H9 (cell line): Measurements from ENCODE around the gene CENPA. TPM values are rescaled to one million over a fixed set of nuclear protein-coding genes. Genes with fewer than 3 reads are reported as not detected.

Experiments
- DNase-seq: peaks from one replicate; pipeline ENCODE4 v3.0.0-alpha.2; 2017
- H2AFZ ChIP-seq: one replicate; pipeline ENCODE4 v1.6.1; 2013; ENCODE audit warnings: mild to moderate bottlenecking, low read length, control low read depth, moderate library complexity
- H2AK5ac ChIP-seq: 2 replicates; pipeline ENCODE4 v1.6.1; 2013; ENCODE audit warnings: low read length, control low read depth, mixed read lengths; ENCODE audit not compliant: insufficient read length
- H2BK120ac ChIP-seq: one replicate; pipeline ENCODE4 v1.6.1; 2013; ENCODE audit warnings: low read depth, mild to moderate bottlenecking, low read length, control low read depth, inconsistent platforms; ENCODE audit not compliant: poor library complexity, severe bottlenecking
- H2BK12ac ChIP-seq: 2 replicates; pipeline ENCODE4 v1.6.1; 2013; ENCODE audit warnings: low read length, control low read depth, mixed read lengths, low read depth; ENCODE audit not compliant: insufficient read length
- H2BK15ac ChIP-seq: 2 replicates; pipeline ENCODE4 v1.6.1; 2013; ENCODE audit warnings: low read depth, low read length, control low read depth
- H2BK20ac ChIP-seq: one replicate; pipeline ENCODE4 v1.6.1; 2013; ENCODE audit warnings: low read depth, mild to moderate bottlenecking, low read length, control low read depth, inconsistent platforms; ENCODE audit not compliant: poor library complexity, severe bottlenecking
- H2BK5ac ChIP-seq: 2 replicates; pipeline ENCODE4 v1.6.1; 2013; ENCODE audit warnings: low read length, control low read depth, mixed read lengths; ENCODE audit not compliant: insufficient read length
- H3K14ac ChIP-seq: 2 replicates; pipeline ENCODE4 v1.6.1; 2013; ENCODE audit warnings: low read length, control low read depth; ENCODE audit not compliant: insufficient read depth
- H3K18ac ChIP-seq: 2 replicates; pipeline ENCODE4 v1.6.1; 2013; ENCODE audit warnings: low read depth, mild to moderate bottlenecking, mixed read lengths, low read length, control low read depth; ENCODE audit not compliant: insufficient read length
- H3K23ac ChIP-seq: 2 replicates; pipeline ENCODE4 v1.6.1; 2013; ENCODE audit warnings: low read length, control low read depth, mixed read lengths, low read depth; ENCODE audit not compliant: insufficient read length
- H3K23me2 ChIP-seq: 2 replicates; pipeline ENCODE4 v1.6.1; 2013; ENCODE audit warnings: low read depth, mild to moderate bottlenecking, mixed read lengths, low read length, control low read depth; ENCODE audit not compliant: insufficient read length, poor library complexity, severe bottlenecking
- H3K27ac ChIP-seq: 2 replicates; pipeline ENCODE4 v1.5.1; 2013; ENCODE audit warnings: low read length, control low read depth, mixed read lengths, low read depth; ENCODE audit not compliant: insufficient read length
- H3K27me3 ChIP-seq: 2 replicates; pipeline ENCODE4 v1.6.1; 2013; ENCODE audit warnings: low read length, control low read depth, inconsistent platforms; ENCODE audit not compliant: insufficient read depth
- H3K4ac ChIP-seq: 2 replicates; pipeline ENCODE4 v1.6.1; 2013; ENCODE audit warnings: low read depth, mild to moderate bottlenecking, control low read depth, inconsistent platforms, low read length, moderate library complexity
- H3K4me1 ChIP-seq: 2 replicates; pipeline ENCODE4 v1.6.1; 2013; ENCODE audit warnings: low read length, control low read depth, inconsistent platforms; ENCODE audit not compliant: insufficient read depth
- H3K4me2 ChIP-seq: 2 replicates; pipeline ENCODE4 v1.6.1; 2013; ENCODE audit warnings: low read length, control low read depth, mixed read lengths; ENCODE audit not compliant: insufficient read length, insufficient read depth
- H3K56ac ChIP-seq: 2 replicates; pipeline ENCODE4 v1.6.1; 2013; ENCODE audit warnings: low read depth, mild to moderate bottlenecking, mixed read lengths, low read length, control low read depth; ENCODE audit not compliant: insufficient read length
- H3K79me1 ChIP-seq: 2 replicates; pipeline ENCODE4 v1.6.1; 2013; ENCODE audit warnings: low read depth, mild to moderate bottlenecking, moderate library complexity, low read length, control low read depth, inconsistent platforms; ENCODE audit not compliant: insufficient read depth, poor library complexity, severe bottlenecking
- H3K79me2 ChIP-seq: 2 replicates; pipeline ENCODE4 v1.6.1; 2013; ENCODE audit warnings: low read length, control low read depth, inconsistent platforms; ENCODE audit not compliant: insufficient read depth
- H3K9ac ChIP-seq: 2 replicates; pipeline ENCODE4 v1.6.1; 2013; ENCODE audit warnings: low read length, control low read depth, mixed read lengths; ENCODE audit not compliant: insufficient read length; ENCODE audit errors: extremely low read depth
- H3K9me3 ChIP-seq: one replicate; pipeline ENCODE4 v1.6.1; 2013; ENCODE audit warnings: low read depth, low read length, inconsistent platforms; ENCODE audit not compliant: control insufficient read depth
- H3T11ph ChIP-seq: one replicate; pipeline ENCODE4 v1.6.1; 2013; ENCODE audit warnings: mild to moderate bottlenecking, low read length, control low read depth, inconsistent platforms
- H4K20me1 ChIP-seq: one replicate; pipeline ENCODE4 v1.6.1; 2013; ENCODE audit not compliant: control insufficient read depth, insufficient read length, insufficient read depth
- H4K5ac ChIP-seq: 2 replicates; pipeline ENCODE4 v1.6.1; 2013; ENCODE audit warnings: low read depth, mild to moderate bottlenecking, mixed read lengths, low read length, control low read depth; ENCODE audit not compliant: insufficient read length
- H4K8ac ChIP-seq: replicated peaks from 2 replicates; pipeline ENCODE4 v1.6.1; 2013; ENCODE audit warnings: low read length, control low read depth, mixed read lengths, low read depth; ENCODE audit not compliant: insufficient read length
- H4K91ac ChIP-seq: 2 replicates; pipeline ENCODE4 v1.6.1; 2013; ENCODE audit warnings: low read depth, mild to moderate bottlenecking, moderate library complexity, mixed read lengths, low read length, control low read depth; ENCODE audit not compliant: insufficient read length
- H3K27ac Mint-ChIP-seq, 3 experiments: 2 replicates in 2 of 3; 3 replicates in 1 of 3; pipeline ENCODE4 v1.8.0; 2020 to 2021; ENCODE audit warnings: mixed read lengths in 3 of 3, mild to moderate bottlenecking in 1 of 3, moderate library complexity in 1 of 3
- H3K27me3 Mint-ChIP-seq: 2 replicates; pipeline ENCODE4 v1.8.0; 2021; ENCODE audit warnings: low read depth, mild to moderate bottlenecking, moderate library complexity, mixed read lengths
- H3K36me3 Mint-ChIP-seq, 3 experiments: 2 replicates in 2 of 3; 3 replicates in 1 of 3; pipeline ENCODE4 v1.8.0; 2020 to 2021; ENCODE audit warnings: low read depth in 3 of 3, mixed read lengths in 3 of 3; ENCODE audit not compliant: insufficient read depth in 1 of 3
- H3K4me1 Mint-ChIP-seq, 2 experiments: 2 replicates each; pipeline ENCODE4 v1.8.0; 2020; ENCODE audit warnings: mixed read lengths in 2 of 2
- H3K4me3 Mint-ChIP-seq, 2 experiments: 2 replicates in 1 of 2; 3 replicates in 1 of 2; pipeline ENCODE4 v1.8.0; 2020 to 2021; ENCODE audit warnings: mild to moderate bottlenecking in 2 of 2, mixed read lengths in 2 of 2, moderate library complexity in 1 of 2
- H3K9me3 Mint-ChIP-seq, 2 experiments: 2 replicates in 1 of 2; 3 replicates in 1 of 2; pipeline ENCODE4 v1.8.0; 2020; ENCODE audit warnings: mild to moderate bottlenecking in 2 of 2, mixed read lengths in 2 of 2, moderate library complexity in 1 of 2
- CTCF ChIP-seq: fragments of 200-600 bp; sonication (generic); conservative IDR thresholded peaks from 3 replicates; pipeline ENCODE4 v1.8.0; 2021; ENCODE audit warnings: antibody characterized with exemption, mild to moderate bottlenecking
- WGBS: extraction: QIAGEN DNeasy Blood & Tissue Kit; methylation state at CpG from one replicate; pipeline ENCODE4 v1.1.7; 2013; ENCODE audit warnings: missing lambda C conversion rate, low lambda C conversion rate, mixed read lengths; ENCODE audit not compliant: insufficient read length; ENCODE audit errors: extremely low coverage; 5-methylcytosine and 5-hydroxymethylcytosine counted together
- total RNA-seq: library from RNA; stranded (reverse); gene quantifications from 2 replicates; pipeline ENCODE4 v1.2.1, GENCODE V29; 2021

CENPA gene
- total RNA-seq, 1 experiment from 2014 or later = 19.3 TPM

- no peak overlapping the region for H3T11ph ChIP-seq
- no peak overlapping the region for H3K18ac ChIP-seq
- no peak overlapping the region for H2BK120ac ChIP-seq
- H2AFZ ChIP-seq = no peak overlapping the region
- Mint-ChIP-seq H3K4me3 (no peak overlapping the region; a peak in 1 of 5 replicates), H3K27ac (no peak overlapping the region), H3K4me1 (peaks cover 56 to 63% of the 10 kb centered on the region in 2 experiments), H3K9me3 (peaks cover 8 to 9% of the 10 kb centered on the region in 2 experiments), H3K27me3 (peaks cover 52% of the 10 kb centered on the region), H3K36me3 (peaks cover 4 to 10% (median 5%) of the 10 kb centered on the region in 3 experiments; a peak in 5 of 7 replicates)
- H3K4me2 ChIP-seq = no peak overlapping the region
- no peaks in the 10 kb centered on the region for H3K23me2 ChIP-seq
- no peak for DNase-seq
- no peak overlapping the region for H3K27ac ChIP-seq
- H2BK5ac ChIP-seq = no peak overlapping the region
- H3K4me1 ChIP-seq = peaks cover 11% of the 10 kb centered on the region
- no CpG with 5 or more reads among the region's 4 CpGs for WGBS
- H4K91ac ChIP-seq = no peak overlapping the region
- H3K9ac ChIP-seq = no peak overlapping the region
- H3K27me3 ChIP-seq = peaks cover 4% of the 10 kb centered on the region; the same call in 1 of the 2 replicates
- no peak overlapping the region for H3K56ac ChIP-seq
- H3K79me2 ChIP-seq = no peaks in the 10 kb centered on the region
- H2AK5ac ChIP-seq = no peak overlapping the region
- H3K79me1 ChIP-seq = no peaks in the 10 kb centered on the region
- no peak overlapping the region for H3K23ac ChIP-seq
- H3K4ac ChIP-seq = no peak overlapping the region
- H2BK12ac ChIP-seq = no peak overlapping the region
- no peak overlapping the region for H2BK20ac ChIP-seq
- H2BK15ac ChIP-seq = no peak overlapping the region
- no peaks in the 10 kb centered on the region for H4K20me1 ChIP-seq
- no peak overlapping the region for H4K8ac ChIP-seq
- H4K5ac ChIP-seq = no peak overlapping the region
- no peaks in the 10 kb centered on the region for H3K9me3 ChIP-seq
- H3K14ac ChIP-seq = no peak overlapping the region; the same call in 1 of the 2 replicates
- no peak for TF ChIP-seq CTCF
Observed at GRCh38 chr2:26754972-26755670, 30.7 kb upstream of the CENPA start.
